Astrocyte (in vitro differentiated cells and primary cell): ENCODE results near the gene ANXA10. TPM values are rescaled to one million over a fixed set of nuclear protein-coding genes. Genes with fewer than 3 reads are reported as not detected.

ENCODE experiments used
- DNase-seq: peaks from one replicate; pipeline ENCODE4 v3.0.0-alpha.2; 2010; ENCODE audit warnings: low read depth
- FAIRE-seq: peaks from 2 replicates; lab custom pipeline; 2011; peaks lifted over from hg19 to GRCh38; lab: Jason Lieb, UNC
- H2AFZ ChIP-seq: 2 replicates; pipeline ENCODE4 v1.6.0; 2012; ENCODE audit warnings: low read depth, low read length, inconsistent platforms
- H3K27ac ChIP-seq: 2 replicates; pipeline ENCODE4 v1.5.1; 2011; ENCODE audit warnings: low read depth, low read length, inconsistent platforms
- H3K27me3 ChIP-seq: 2 replicates; pipeline ENCODE4 v1.6.0; 2011; ENCODE audit warnings: low read length, inconsistent platforms; ENCODE audit not compliant: insufficient read depth
- H3K36me3 ChIP-seq: 2 replicates; pipeline ENCODE4 v1.5.1; 2011; ENCODE audit warnings: low read length, inconsistent platforms; ENCODE audit not compliant: insufficient read depth
- H3K4me1 ChIP-seq: 2 replicates; pipeline ENCODE4 v1.5.1; 2011; ENCODE audit warnings: low read length, inconsistent platforms; ENCODE audit not compliant: insufficient read depth
- H3K4me2 ChIP-seq: 2 replicates; pipeline ENCODE4 v1.6.0; 2012; ENCODE audit warnings: low read length, inconsistent platforms
- H3K4me3 ChIP-seq: 2 replicates; pipeline ENCODE4 v1.5.1; 2011; ENCODE audit warnings: low read depth, mild to moderate bottlenecking, low read length, inconsistent platforms; ENCODE audit not compliant: insufficient read depth
- H3K79me2 ChIP-seq: 2 replicates; pipeline ENCODE4 v1.6.0; 2012; ENCODE audit warnings: mild to moderate bottlenecking, low read length, inconsistent platforms; ENCODE audit not compliant: insufficient read depth
- H3K9ac ChIP-seq: 2 replicates; pipeline ENCODE4 v1.6.0; 2012; ENCODE audit warnings: mild to moderate bottlenecking, low read length, inconsistent platforms
- H3K9me3 ChIP-seq: 2 replicates; pipeline ENCODE4 v1.5.1; 2012; ENCODE audit warnings: low read depth, mild to moderate bottlenecking, low read length, inconsistent platforms; ENCODE audit not compliant: insufficient read depth
- H4K20me1 ChIP-seq: 2 replicates; pipeline ENCODE4 v1.6.0; 2012; ENCODE audit warnings: low read length, inconsistent platforms; ENCODE audit not compliant: insufficient read depth
- H3K27ac Mint-ChIP-seq: one replicate; pipeline ENCODE4 v1.8.0; 2021; ENCODE audit warnings: mild to moderate bottlenecking, mixed read lengths; ENCODE audit not compliant: unreplicated experiment
- H3K27me3 Mint-ChIP-seq: one replicate; pipeline ENCODE4 v1.8.0; 2021; ENCODE audit warnings: low read depth, mixed read lengths; ENCODE audit not compliant: unreplicated experiment
- H3K36me3 Mint-ChIP-seq: one replicate; pipeline ENCODE4 v1.8.0; 2021; ENCODE audit warnings: low read depth, mixed read lengths; ENCODE audit not compliant: unreplicated experiment
- H3K4me1 Mint-ChIP-seq: one replicate; pipeline ENCODE4 v1.8.0; 2021; ENCODE audit warnings: low read depth, mixed read lengths; ENCODE audit not compliant: unreplicated experiment
- H3K4me3 Mint-ChIP-seq: one replicate; pipeline ENCODE4 v1.8.0; 2021; ENCODE audit warnings: mild to moderate bottlenecking, moderate library complexity, mixed read lengths; ENCODE audit not compliant: unreplicated experiment
- H3K9me3 Mint-ChIP-seq: one replicate; pipeline ENCODE4 v1.8.0; 2021; ENCODE audit warnings: mild to moderate bottlenecking, mixed read lengths; ENCODE audit not compliant: unreplicated experiment
- CTCF ChIP-seq: IDR thresholded peaks from 2 replicates; pipeline ENCODE4 v1.5.1; 2011; ENCODE audit warnings: low read depth, mild to moderate bottlenecking, inconsistent platforms, low read length, moderate library complexity; ENCODE audit not compliant: insufficient read depth
- EZH2 ChIP-seq: IDR thresholded peaks from 2 replicates; pipeline ENCODE4 v1.6.1; 2012; ENCODE audit warnings: mild to moderate bottlenecking, low read length, inconsistent platforms; ENCODE audit not compliant: insufficient read depth
- total RNA-seq: library from RNA; stranded (reverse); gene quantifications from 2 replicates; pipeline ENCODE4 v1.2.1, GENCODE V29; 2021

Gene ANXA10
- total RNA-seq, 1 donor from 2014 or later, result not detected

GRCh38 chr4:168051526-168051925, 40.8 kb upstream of the ANXA10 start:
- Histone ChIP-seq H3K79me2 (no peaks in the 10 kb centered on the region), H4K20me1 (no peaks in the 10 kb centered on the region), H3K9me3 (peaks cover 3% of the 10 kb centered on the region), H3K9ac (no peak overlapping the region), H3K27ac (no peak overlapping the region), H3K4me3 (no peak overlapping the region), H3K36me3 (no peaks in the 10 kb centered on the region), H3K27me3 (no peaks in the 10 kb centered on the region), H3K4me1 (no peaks in the 10 kb centered on the region), H3K4me2 (no peak overlapping the region), H2AFZ (no peak overlapping the region)
- FAIRE-seq, result no peak
- DNase-seq, result no peak
- no peaks in the 10 kb centered on the region for H3K36me3 Mint-ChIP-seq
- H3K4me1 Mint-ChIP-seq, result no peaks in the 10 kb centered on the region
- no peak overlapping the region for H3K27ac Mint-ChIP-seq
- H3K9me3 Mint-ChIP-seq, result peaks cover 3% of the 10 kb centered on the region
- TF ChIP-seq CTCF, result no peak
- no peak for TF ChIP-seq EZH2
- H3K27me3 Mint-ChIP-seq, result no peaks in the 10 kb centered on the region
- H3K4me3 Mint-ChIP-seq, result no peak overlapping the region

- H3K27ac Mint-ChIP-seq, result no peak overlapping the region
Measured at GRCh38 chr4:168057412-168057811, 34.9 kb upstream of the ANXA10 start.

More at GRCh38 chr4:168057412-168057811, 34.9 kb upstream of the ANXA10 start:
- Histone ChIP-seq H3K9me3 (no peaks in the 10 kb centered on the region), H3K27ac (no peak overlapping the region), H3K4me3 (no peak overlapping the region), H3K9ac (no peak overlapping the region), H3K79me2 (no peaks in the 10 kb centered on the region), H3K4me2 (no peak overlapping the region), H2AFZ (no peak overlapping the region), H3K4me1 (no peaks in the 10 kb centered on the region), H4K20me1 (no peaks in the 10 kb centered on the region), H3K27me3 (no peaks in the 10 kb centered on the region), H3K36me3 (no peaks in the 10 kb centered on the region)
- FAIRE-seq (no peak), DNase-seq (no peak)
- Mint-ChIP-seq H3K9me3 (no peaks in the 10 kb centered on the region), H3K36me3 (no peaks in the 10 kb centered on the region), H3K4me3 (no peak overlapping the region), H3K4me1 (no peaks in the 10 kb centered on the region), H3K27me3 (no peaks in the 10 kb centered on the region)
- TF ChIP-seq EZH2 (no peak), CTCF (no peak)
